Neural progenitor cell (in vitro differentiated cells): ENCODE measurements around the gene AHSG.

Source experiments
- EZH2 ChIP-seq: fragments of 200-600 bp; sonication (generic); IDR thresholded peaks from 2 replicates; pipeline ENCODE4 v1.6.1; 2017; ENCODE audit warnings: antibody characterized with exemption, mild to moderate bottlenecking, moderate library complexity
- TF ChIP-seq, protein P1 (sequence below): fragments of 200-600 bp; sonication (generic); IDR thresholded peaks from 2 replicates; pipeline ENCODE4 v1.5.1; 2017; ENCODE audit warnings: antibody characterized with exemption, mild to moderate bottlenecking

- TF ChIP-seq, protein P1, sequence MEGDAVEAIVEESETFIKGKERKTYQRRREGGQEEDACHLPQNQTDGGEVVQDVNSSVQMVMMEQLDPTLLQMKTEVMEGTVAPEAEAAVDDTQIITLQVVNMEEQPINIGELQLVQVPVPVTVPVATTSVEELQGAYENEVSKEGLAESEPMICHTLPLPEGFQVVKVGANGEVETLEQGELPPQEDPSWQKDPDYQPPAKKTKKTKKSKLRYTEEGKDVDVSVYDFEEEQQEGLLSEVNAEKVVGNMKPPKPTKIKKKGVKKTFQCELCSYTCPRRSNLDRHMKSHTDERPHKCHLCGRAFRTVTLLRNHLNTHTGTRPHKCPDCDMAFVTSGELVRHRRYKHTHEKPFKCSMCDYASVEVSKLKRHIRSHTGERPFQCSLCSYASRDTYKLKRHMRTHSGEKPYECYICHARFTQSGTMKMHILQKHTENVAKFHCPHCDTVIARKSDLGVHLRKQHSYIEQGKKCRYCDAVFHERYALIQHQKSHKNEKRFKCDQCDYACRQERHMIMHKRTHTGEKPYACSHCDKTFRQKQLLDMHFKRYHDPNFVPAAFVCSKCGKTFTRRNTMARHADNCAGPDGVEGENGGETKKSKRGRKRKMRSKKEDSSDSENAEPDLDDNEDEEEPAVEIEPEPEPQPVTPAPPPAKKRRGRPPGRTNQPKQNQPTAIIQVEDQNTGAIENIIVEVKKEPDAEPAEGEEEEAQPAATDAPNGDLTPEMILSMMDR, result no peak
- no peak for TF ChIP-seq EZH2
Measured at GRCh38 chr3:186594591-186595113, 18.2 kb upstream of the AHSG start.
